IPS-18a (cell line): ENCODE measurements around the gene EHMT1.

Experiments
- H3K27ac ChIP-seq: one replicate; pipeline ENCODE4 v1.5.1; 2013; ENCODE audit warnings: low read length
- H3K27me3 ChIP-seq: one replicate; pipeline ENCODE4 v1.6.1; 2013; ENCODE audit warnings: mild to moderate bottlenecking, low read length; ENCODE audit not compliant: control insufficient read depth, insufficient read depth
- H3K36me3 ChIP-seq: one replicate; pipeline ENCODE4 v1.6.1; 2013; ENCODE audit warnings: low read depth, low read length; ENCODE audit not compliant: control insufficient read depth
- H3K4me1 ChIP-seq: one replicate; pipeline ENCODE4 v1.6.1; 2013; ENCODE audit warnings: low read depth, low read length; ENCODE audit not compliant: control insufficient read depth
- H3K4me3 ChIP-seq: one replicate; pipeline ENCODE4 v1.5.1; 2013; ENCODE audit warnings: low read length
- H3K9ac ChIP-seq: one replicate; pipeline ENCODE4 v1.6.1; 2013; ENCODE audit warnings: mild to moderate bottlenecking, low read length, moderate library complexity
- H3K9me3 ChIP-seq: one replicate; pipeline ENCODE4 v1.6.1; 2013; ENCODE audit warnings: low read depth, low read length; ENCODE audit not compliant: control insufficient read depth

EHMT1 gene

GRCh38 chr9:137745541-137745991 is 126.8 kb downstream of the EHMT1 start:
- Histone ChIP-seq H3K9me3 (no peaks in the 10 kb centered on the region), H3K4me1 (peaks cover 3% of the 10 kb centered on the region), H3K4me3 (no peak overlapping the region), H3K27me3 (no peaks in the 10 kb centered on the region), H3K9ac (no peak overlapping the region), H3K27ac (no peak overlapping the region), H3K36me3 (peaks cover 38% of the 10 kb centered on the region)

- Histone ChIP-seq H3K9ac (no peak overlapping the region), H3K36me3 (peaks cover 48% of the 10 kb centered on the region)
Measured at GRCh38 chr9:137748311-137748710, 129.5 kb downstream of the EHMT1 start.

DNA sequence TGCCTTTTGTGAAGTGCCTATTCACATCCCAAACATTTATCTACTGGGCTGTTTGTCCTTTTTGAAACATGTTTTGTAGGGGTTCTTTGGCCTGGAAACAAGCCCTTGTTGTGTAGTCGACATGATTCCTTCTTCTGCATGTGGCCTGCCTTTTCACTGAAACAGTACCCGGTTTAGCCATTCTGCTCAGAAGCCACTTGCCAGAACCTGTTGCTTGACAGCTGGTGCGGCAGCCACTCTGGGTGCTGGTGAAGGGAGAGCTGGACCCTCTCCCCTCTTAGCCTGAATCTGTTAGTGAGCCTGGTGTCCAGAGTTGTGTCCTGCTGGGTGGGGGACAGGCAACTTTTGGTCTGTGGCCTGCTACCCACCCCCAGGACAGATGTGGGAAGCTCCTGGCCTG is 129.9 kb downstream of the EHMT1 start:
- Histone ChIP-seq H3K9ac (no peak overlapping the region), H3K27me3 (no peaks in the 10 kb centered on the region), H3K36me3 (peaks cover 44% of the 10 kb centered on the region), H3K4me3 (no peak overlapping the region), H3K4me1 (peaks cover 3% of the 10 kb centered on the region), H3K9me3 (no peaks in the 10 kb centered on the region), H3K27ac (no peak overlapping the region)

More at GRCh38 chr9:137748311-137748710, 129.5 kb downstream of the EHMT1 start:
- no peaks in the 10 kb centered on the region for H3K27me3 ChIP-seq
- H3K27ac ChIP-seq = no peak overlapping the region
- no peaks in the 10 kb centered on the region for H3K9me3 ChIP-seq
- H3K4me3 ChIP-seq = no peak overlapping the region
- H3K4me1 ChIP-seq = peaks cover 3% of the 10 kb centered on the region

GRCh38 chr9:137749511-137749910 is 130.7 kb downstream of the EHMT1 start:
- peaks cover 3% of the 10 kb centered on the region for H3K4me1 ChIP-seq
- H3K4me3 ChIP-seq = no peak overlapping the region
- H3K36me3 ChIP-seq = peaks cover 36% of the 10 kb centered on the region
- H3K9me3 ChIP-seq = no peaks in the 10 kb centered on the region
- no peak overlapping the region for H3K9ac ChIP-seq
- H3K27ac ChIP-seq = no peak overlapping the region
- no peaks in the 10 kb centered on the region for H3K27me3 ChIP-seq

DNA sequence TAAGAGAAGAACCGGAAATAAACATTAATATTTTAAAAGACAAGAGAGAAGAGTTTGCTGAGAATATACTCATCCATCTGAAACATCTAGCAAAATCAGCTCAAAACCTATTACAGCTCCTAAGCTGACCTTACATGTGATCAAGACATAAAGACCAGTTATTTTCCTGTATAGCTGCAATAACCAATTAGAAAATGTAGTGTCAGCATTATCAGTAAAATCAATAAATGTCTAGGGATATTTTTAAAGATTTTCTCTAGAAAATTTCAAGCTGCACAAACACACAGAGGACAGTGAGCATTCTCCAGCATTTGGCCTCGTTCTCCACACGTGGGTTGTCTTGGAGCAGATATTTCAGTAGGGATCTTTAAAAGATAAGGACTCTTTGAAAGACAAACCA is 131.2 kb downstream of the EHMT1 start:
- H3K27me3 ChIP-seq = no peaks in the 10 kb centered on the region
- H3K36me3 ChIP-seq = peaks cover 36% of the 10 kb centered on the region
- H3K9me3 ChIP-seq = no peaks in the 10 kb centered on the region
- H3K4me3 ChIP-seq = no peak overlapping the region
- H3K9ac ChIP-seq = no peak overlapping the region
- H3K27ac ChIP-seq = no peak overlapping the region
- peaks cover 2% of the 10 kb centered on the region for H3K4me1 ChIP-seq

- no peaks in the 10 kb centered on the region for H3K4me1 ChIP-seq
- H3K27ac ChIP-seq = no peak overlapping the region
- H3K9me3 ChIP-seq = no peaks in the 10 kb centered on the region
- no peak overlapping the region for H3K4me3 ChIP-seq
- H3K9ac ChIP-seq = no peak overlapping the region
- H3K27me3 ChIP-seq = no peaks in the 10 kb centered on the region
- H3K36me3 ChIP-seq = peaks cover 37% of the 10 kb centered on the region
Measured at GRCh38 chr9:137750566-137750965, 131.8 kb downstream of the EHMT1 start.

- no peaks in the 10 kb centered on the region for H3K9me3 ChIP-seq
- peaks cover 36% of the 10 kb centered on the region for H3K36me3 ChIP-seq
- H3K4me3 ChIP-seq = no peak overlapping the region
Measured at GRCh38 chr9:137751616-137752015, 132.8 kb downstream of the EHMT1 start.

GRCh38 chr9:137752426-137752825 is 133.6 kb downstream of the EHMT1 start:
- H3K27ac ChIP-seq = no peak overlapping the region
- H3K9ac ChIP-seq = no peak overlapping the region
- H3K36me3 ChIP-seq = peaks cover 34% of the 10 kb centered on the region
- no peaks in the 10 kb centered on the region for H3K4me1 ChIP-seq
- H3K4me3 ChIP-seq = no peak overlapping the region
- H3K9me3 ChIP-seq = no peaks in the 10 kb centered on the region
- H3K27me3 ChIP-seq = no peaks in the 10 kb centered on the region

More at GRCh38 chr9:137751616-137752015, 132.8 kb downstream of the EHMT1 start:
- Histone ChIP-seq H3K4me1 (no peaks in the 10 kb centered on the region), H3K9ac (no peak overlapping the region), H3K27me3 (no peaks in the 10 kb centered on the region), H3K27ac (no peak overlapping the region)

DNA sequence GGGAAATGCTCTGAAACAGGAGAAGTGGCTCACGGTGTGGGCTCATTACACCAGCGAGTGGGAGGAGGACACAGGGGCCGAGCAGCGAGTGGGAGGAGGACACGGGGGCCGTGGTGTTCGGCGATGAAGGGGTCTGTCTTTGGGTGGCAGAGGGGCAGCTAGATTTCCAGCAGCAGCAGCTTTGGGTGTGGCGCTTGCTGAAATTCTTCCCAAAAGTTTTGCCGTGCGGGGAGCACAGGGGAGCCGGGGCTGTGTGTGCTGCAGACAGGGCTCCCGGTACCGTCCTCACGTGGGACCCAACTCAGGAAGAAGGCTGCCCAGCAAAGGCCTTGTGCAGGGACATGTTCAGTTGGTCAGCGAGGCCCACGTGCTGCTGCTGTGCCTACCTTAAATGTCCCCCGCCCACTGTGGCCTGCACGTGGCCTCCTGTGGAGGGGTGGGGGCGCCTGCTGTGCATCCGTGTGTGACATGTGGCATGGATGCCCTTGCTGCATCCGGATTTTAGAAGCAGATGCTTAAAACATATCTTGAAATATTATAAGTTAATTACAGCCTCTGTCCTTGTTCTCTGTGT is 134.5 kb downstream of the EHMT1 start:
- Histone ChIP-seq H3K27ac (no peak overlapping the region), H3K9me3 (no peaks in the 10 kb centered on the region), H3K4me3 (no peak overlapping the region), H3K36me3 (peaks cover 38% of the 10 kb centered on the region), H3K4me1 (no peaks in the 10 kb centered on the region), H3K9ac (no peak overlapping the region), H3K27me3 (no peaks in the 10 kb centered on the region)

DNA sequence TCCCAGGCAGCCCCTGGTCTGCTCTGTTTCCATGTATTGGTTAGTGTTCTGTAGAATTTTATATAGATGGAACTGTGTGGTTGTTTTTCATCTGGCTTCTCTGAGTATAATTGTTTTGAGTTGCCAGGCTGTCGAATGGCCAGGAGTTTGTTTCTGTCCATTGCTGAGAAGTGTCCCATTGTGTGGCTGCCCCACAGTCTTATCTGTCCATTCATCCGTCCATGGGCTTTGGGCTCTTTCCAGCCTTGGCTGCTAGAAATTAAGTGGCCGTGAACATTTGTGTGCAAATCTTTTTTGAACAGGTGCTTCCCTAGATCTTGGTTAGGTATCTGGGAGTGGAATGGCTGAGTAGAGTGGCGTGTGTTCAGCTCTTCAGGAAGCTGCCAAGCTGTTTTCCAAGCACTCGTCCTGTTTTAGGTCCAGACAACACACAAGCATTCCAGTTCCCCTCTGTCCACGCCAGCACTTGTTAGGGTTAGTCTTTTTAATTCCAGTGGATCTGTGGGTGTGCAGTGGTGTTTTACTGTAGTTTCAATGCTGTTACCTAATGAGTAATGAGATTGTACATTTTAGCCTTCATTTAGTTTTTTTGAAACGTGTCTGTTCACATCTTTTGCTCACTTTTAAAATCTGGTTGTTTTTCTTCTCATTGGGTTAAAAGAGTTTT is 136.6 kb downstream of the EHMT1 start:
- no peaks in the 10 kb centered on the region for H3K4me1 ChIP-seq
- H3K36me3 ChIP-seq = peaks cover 50% of the 10 kb centered on the region
- no peak overlapping the region for H3K9ac ChIP-seq
- no peaks in the 10 kb centered on the region for H3K9me3 ChIP-seq
- no peak overlapping the region for H3K4me3 ChIP-seq
- H3K27me3 ChIP-seq = no peaks in the 10 kb centered on the region
- H3K27ac ChIP-seq = no peak overlapping the region

- H3K9me3 ChIP-seq = no peaks in the 10 kb centered on the region
- no peak overlapping the region for H3K9ac ChIP-seq
- H3K4me1 ChIP-seq = no peaks in the 10 kb centered on the region
- H3K27ac ChIP-seq = no peak overlapping the region
- H3K4me3 ChIP-seq = no peak overlapping the region
- no peaks in the 10 kb centered on the region for H3K27me3 ChIP-seq
- H3K36me3 ChIP-seq = peaks cover 50% of the 10 kb centered on the region
Measured at GRCh38 chr9:137756045-137756744, 137.4 kb downstream of the EHMT1 start.
